Small intestine (tissue), 7 donors: Measurements from ENCODE around the gene ZHX3. TPM values are rescaled to one million over a fixed set of nuclear protein-coding genes. Genes with fewer than 3 reads are reported as not detected.

Source experiments
- DNase-seq, 2 donors: peaks; one replicate each; pipeline versions ENCODE4 v3.0.0 to v3.0.0-alpha.2; 2013
- FAIRE-seq: peaks from 2 replicates; lab custom pipeline; 2012; peaks lifted over from hg19 to GRCh38; lab: Jason Lieb, UNC
- H3K27ac ChIP-seq, 3 donors: one replicate each; pipeline ENCODE4 v1.5.1; 2013; ENCODE audit warnings: low read length in 2 of 3, mild to moderate bottlenecking in 2 of 3, control low read depth in 1 of 3, inconsistent platforms in 1 of 3, low read depth in 1 of 3, moderate library complexity in 1 of 3
- H3K27me3 ChIP-seq, 3 donors: one replicate each; pipeline ENCODE4 v1.6.1; 2013; ENCODE audit warnings: low read length in 3 of 3, inconsistent platforms in 1 of 3; ENCODE audit not compliant: control insufficient read depth in 3 of 3, insufficient read depth in 3 of 3
- H3K36me3 ChIP-seq, 3 donors: one replicate each; pipeline ENCODE4 v1.6.1; 2013; ENCODE audit warnings: low read length in 3 of 3, inconsistent platforms in 1 of 3, low read depth in 1 of 3, mild to moderate bottlenecking in 1 of 3, moderate library complexity in 1 of 3; ENCODE audit not compliant: control insufficient read depth in 3 of 3, insufficient read depth in 2 of 3
- H3K4me1 ChIP-seq, 3 donors: one replicate each; pipeline ENCODE4 v1.6.1; 2013; ENCODE audit warnings: low read length in 2 of 3, inconsistent platforms in 1 of 3, low read depth in 1 of 3, mild to moderate bottlenecking in 1 of 3, moderate library complexity in 1 of 3; ENCODE audit not compliant: control insufficient read depth in 3 of 3, insufficient read depth in 2 of 3
- H3K4me3 ChIP-seq, 3 donors: one replicate each; pipeline ENCODE4 v1.5.1; 2013; ENCODE audit warnings: low read length in 3 of 3, control low read depth in 1 of 3, inconsistent platforms in 1 of 3, low read depth in 1 of 3, mild to moderate bottlenecking in 1 of 3, moderate library complexity in 1 of 3
- H3K9me3 ChIP-seq, 2 donors: one replicate each; pipeline ENCODE4 v1.6.1; 2013; ENCODE audit warnings: low read depth in 1 of 2, low read length in 1 of 2; ENCODE audit not compliant: control insufficient read depth in 2 of 2, insufficient read depth in 1 of 2
- WGBS, 3 donors: extraction: QIAGEN DNeasy Blood & Tissue Kit; methylation state at CpG; one replicate each; pipeline ENCODE4 v1.1.7; 2013; 5-methylcytosine and 5-hydroxymethylcytosine counted together
- polyA plus RNA-seq, 4 donors: library from polyadenylated mRNA; stranded (reverse) in 3 of 4; unstranded in 1 of 4; fragments of 200-250 nt in 3 of 4; fragments of 120-200 nt in 1 of 4; gene quantifications; one replicate each; pipeline versions ENCODE4 v1.2.1 to v1.2.3, GENCODE V29; 2013
- donor health status: healthy with polysubstance abuse.
- donor health status: control.
- donor health status: control.
- donor health status: Bipolar disorder and iron deficiency.
- donor health status: healthy.

ZHX3 gene
- polyA plus RNA-seq, 4 donors = 6.0 to 18.3 (median 10.2) TPM

DNA sequence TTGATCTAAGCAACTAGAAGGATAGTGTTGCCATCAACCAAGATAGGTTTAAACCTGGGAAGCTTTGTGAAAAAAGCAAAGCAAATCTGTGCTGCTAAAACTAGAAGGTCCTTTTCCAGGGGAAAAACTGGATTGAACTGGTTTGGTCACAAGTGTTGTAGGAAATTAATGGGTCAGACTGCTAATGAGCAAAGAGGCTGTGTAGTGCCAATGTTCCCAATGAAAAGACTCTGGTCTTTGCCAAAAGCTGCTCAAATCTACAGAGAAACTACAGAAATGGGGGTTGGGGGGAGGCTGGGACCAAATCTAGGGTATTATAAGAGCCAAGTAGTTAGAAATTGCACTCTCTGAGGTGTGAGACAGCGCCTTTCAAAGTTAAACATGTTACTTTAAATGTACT lies 95.2 kb downstream of the ZHX3 start:
- H3K9me3 ChIP-seq = no peaks in the 10 kb centered on the region
- 85 to 100% (median 90%) methylated on average over 1 of the region's 1 CpG for WGBS, 3 donors
- no peaks in the 10 kb centered on the region for H3K36me3 ChIP-seq
- no peaks in the 10 kb centered on the region for H3K27me3 ChIP-seq
- H3K27ac ChIP-seq = no peak overlapping the region
- no peaks in the 10 kb centered on the region for H3K4me1 ChIP-seq
- DNase-seq (no peak), FAIRE-seq (no peak)
- no peak overlapping the region for H3K4me3 ChIP-seq

- 96 to 98% (median 97%) methylated on average over 5 of the region's 5 CpGs for WGBS, 3 donors
- peak overlapping the region in 1 of 3 donors; percentile 20 for H3K27ac ChIP-seq
Observed at GRCh38 chr20:41221614-41222218, 95.8 kb downstream of the ZHX3 start.

GRCh38 chr20:41219824-41220223 lies 97.7 kb downstream of the ZHX3 start:
- FAIRE-seq = no peak

More at GRCh38 chr20:41221614-41222218, 95.8 kb downstream of the ZHX3 start:
- no peaks in the 10 kb centered on the region for H3K4me1 ChIP-seq
- FAIRE-seq (no peak), DNase-seq (no peak)
- H3K4me3 ChIP-seq = no peak overlapping the region
- no peaks in the 10 kb centered on the region for H3K9me3 ChIP-seq
- H3K27me3 ChIP-seq = no peaks in the 10 kb centered on the region
- no peaks in the 10 kb centered on the region for H3K36me3 ChIP-seq

DNA sequence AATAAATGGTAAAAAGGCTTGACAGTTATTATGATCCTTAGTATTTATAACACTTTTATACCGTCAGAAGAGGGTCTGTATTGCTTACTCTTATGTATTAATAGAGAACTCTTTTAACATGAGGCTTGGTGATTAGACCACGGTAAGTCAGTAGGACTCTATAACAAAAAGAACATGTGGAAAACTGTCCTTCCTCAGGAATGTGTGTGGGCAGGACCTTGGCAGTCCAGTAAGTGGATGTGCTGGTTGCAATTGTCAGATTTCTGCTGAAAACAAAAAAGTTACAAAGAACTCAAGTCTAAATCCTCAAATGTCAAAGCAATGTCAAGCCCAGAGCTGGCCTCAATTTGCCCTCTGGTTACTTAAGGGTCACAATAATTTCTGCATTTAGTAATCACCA lies 99.1 kb downstream of the ZHX3 start:
- Histone ChIP-seq H3K4me3 (no peak overlapping the region), H3K27me3 (no peaks in the 10 kb centered on the region), H3K9me3 (no peaks in the 10 kb centered on the region), H3K4me1 (no peaks in the 10 kb centered on the region), H3K27ac (no peak overlapping the region), H3K36me3 (no peaks in the 10 kb centered on the region)
- DNase-seq = no peak
- no peak for FAIRE-seq
- WGBS, 3 donors = 86 to 91% (median 87%) methylated on average over 2 of the region's 2 CpGs

More at GRCh38 chr20:41219824-41220223, 97.7 kb downstream of the ZHX3 start:
- DNase-seq = no peak
- 96 to 97% (median 96%) methylated on average over 2 of the region's 2 CpGs for WGBS, 3 donors
- Histone ChIP-seq H3K4me3 (no peak overlapping the region), H3K36me3 (no peaks in the 10 kb centered on the region), H3K9me3 (no peaks in the 10 kb centered on the region), H3K27ac (no peak overlapping the region), H3K27me3 (no peaks in the 10 kb centered on the region), H3K4me1 (no peaks in the 10 kb centered on the region)

DNA sequence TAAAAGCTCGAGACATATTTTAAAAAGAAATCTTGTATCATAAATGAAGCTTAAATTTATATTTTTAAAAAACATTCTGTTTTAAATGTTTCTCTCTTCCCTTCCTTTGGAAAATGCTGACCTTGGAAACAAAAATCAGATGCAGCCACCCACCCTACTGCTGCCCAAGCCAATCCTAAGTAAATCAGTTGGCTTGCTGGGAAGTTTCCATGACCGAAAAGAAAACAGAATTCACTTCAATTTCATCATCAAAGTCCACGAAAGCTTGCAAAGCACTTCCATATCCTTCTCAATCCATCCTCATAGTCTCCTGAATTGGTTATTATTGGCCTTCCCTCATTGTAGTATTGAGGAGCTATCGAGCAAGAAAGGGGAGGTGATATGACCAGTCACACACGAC lies 100.1 kb downstream of the ZHX3 start:
- 90 to 97% (median 91%) methylated on average over 5 of the region's 5 CpGs for WGBS, 3 donors
- Histone ChIP-seq H3K9me3 (no peaks in the 10 kb centered on the region), H3K36me3 (no peaks in the 10 kb centered on the region), H3K27ac (no peak overlapping the region), H3K4me3 (no peak overlapping the region), H3K27me3 (no peaks in the 10 kb centered on the region), H3K4me1 (no peaks in the 10 kb centered on the region)
- DNase-seq (no peak), FAIRE-seq (no peak)

- Histone ChIP-seq H3K9me3 (no peaks in the 10 kb centered on the region), H3K36me3 (no peaks in the 10 kb centered on the region), H3K4me3 (no peak overlapping the region), H3K4me1 (no peaks in the 10 kb centered on the region), H3K27ac (no peak overlapping the region), H3K27me3 (no peaks in the 10 kb centered on the region)
- no peak for FAIRE-seq
- WGBS, 3 donors = 92 to 98% (median 93%) methylated on average over 3 of the region's 3 CpGs
- no peak for DNase-seq
Observed at GRCh38 chr20:41214666-41215065, 102.9 kb downstream of the ZHX3 start.

- FAIRE-seq = no peak
- Histone ChIP-seq H3K4me3 (no peak overlapping the region), H3K27ac (no peak overlapping the region), H3K36me3 (no peaks in the 10 kb centered on the region), H3K27me3 (no peaks in the 10 kb centered on the region), H3K4me1 (no peaks in the 10 kb centered on the region), H3K9me3 (no peaks in the 10 kb centered on the region)
- WGBS, 3 donors = 95 to 97% (median 95%) methylated on average over 3 of the region's 3 CpGs
- DNase-seq = no peak
Observed at GRCh38 chr20:41214202-41214601, 103.3 kb downstream of the ZHX3 start.

GRCh38 chr20:41213150-41213820 lies 104.2 kb downstream of the ZHX3 start:
- Histone ChIP-seq H3K4me1 (no peaks in the 10 kb centered on the region), H3K36me3 (no peaks in the 10 kb centered on the region), H3K4me3 (no peak overlapping the region), H3K27ac (no peak overlapping the region), H3K9me3 (no peaks in the 10 kb centered on the region), H3K27me3 (no peaks in the 10 kb centered on the region)
- FAIRE-seq = no peak
- 56 to 70% (median 66%) methylated on average over 1 of the region's 1 CpG for WGBS, 3 donors
- DNase-seq = peak; percentile 5 to 13
